ENCODE results near the gene C1QL1.

C1QL1 gene

GRCh38 chr17:44911133-44912001, 56.7 kb downstream of the C1QL1 start:
- TF ChIP-seq EP300 (IDR thresholded peaks at IDR 0.05; ENCODE audit: borderline replicate concordance) = no peak
- peak; percentile 65 for TF ChIP-seq RAD21 (IDR thresholded peaks at IDR 0.05; ENCODE audit: low read depth)

- TF ChIP-seq EP300 (IDR thresholded peaks at IDR 0.05; ENCODE audit: borderline replicate concordance) (no peak), USF1 (IDR thresholded peaks at IDR 0.05) (no peak), NFIC (IDR thresholded peaks at IDR 0.05) (no peak), TAF1 (IDR thresholded peaks at IDR 0.05; ENCODE audit: low read depth) (no peak), TCF12 (IDR thresholded peaks at IDR 0.05; ENCODE audit: low read depth) (no peak), RAD21 (IDR thresholded peaks at IDR 0.05; ENCODE audit: low read depth) (no peak), ZBTB7A (IDR thresholded peaks at IDR 0.05; ENCODE audit: low read depth) (no peak), MAX (IDR thresholded peaks at IDR 0.05) (no peak; the same call in 1 of the 2 replicates), REST (IDR thresholded peaks at IDR 0.05; ENCODE audit: low read depth) (no peak), FOXM1 (IDR thresholded peaks at IDR 0.05; ENCODE audit: borderline replicate concordance, low read depth) (no peak), EGR1 (IDR thresholded peaks at IDR 0.05) (no peak), TEAD4 (IDR thresholded peaks at IDR 0.05) (no peak)
These were observed 57.6 kb downstream of the C1QL1 start for GRCh38 chr17:44910231-44911106.

Measured in Ishikawa (cell line).